Stimulated activated naive CD8-positive, alpha-beta T cell treated with anti-CD3 and anti-CD28 coated beads, Interleukin-15, Interleukin-2, amounts not matched to agents 100 ng/mL and 50 ng/mL, for 24 hours (primary cell): ENCODE data around the gene CACNA1E.

ENCODE experiments used
- H3K27ac Mint-ChIP-seq: one replicate; pipeline ENCODE4 v1.8.0; 2021; ENCODE audit warnings: mild to moderate bottlenecking, mixed read lengths
- H3K27me3 Mint-ChIP-seq: one replicate; pipeline ENCODE4 v1.8.0; 2021; ENCODE audit warnings: mixed read lengths
- H3K36me3 Mint-ChIP-seq: one replicate; pipeline ENCODE4 v1.8.0; 2021; ENCODE audit warnings: low read depth, mixed read lengths
- H3K4me1 Mint-ChIP-seq: one replicate; pipeline ENCODE4 v1.8.0; 2021; ENCODE audit warnings: low read depth, mixed read lengths
- H3K4me3 Mint-ChIP-seq: one replicate; pipeline ENCODE4 v1.8.0; 2021; ENCODE audit warnings: mild to moderate bottlenecking, mixed read lengths
- H3K9me3 Mint-ChIP-seq: one replicate; pipeline ENCODE4 v1.8.0; 2021; ENCODE audit warnings: mixed read lengths

Gene CACNA1E

DNA sequence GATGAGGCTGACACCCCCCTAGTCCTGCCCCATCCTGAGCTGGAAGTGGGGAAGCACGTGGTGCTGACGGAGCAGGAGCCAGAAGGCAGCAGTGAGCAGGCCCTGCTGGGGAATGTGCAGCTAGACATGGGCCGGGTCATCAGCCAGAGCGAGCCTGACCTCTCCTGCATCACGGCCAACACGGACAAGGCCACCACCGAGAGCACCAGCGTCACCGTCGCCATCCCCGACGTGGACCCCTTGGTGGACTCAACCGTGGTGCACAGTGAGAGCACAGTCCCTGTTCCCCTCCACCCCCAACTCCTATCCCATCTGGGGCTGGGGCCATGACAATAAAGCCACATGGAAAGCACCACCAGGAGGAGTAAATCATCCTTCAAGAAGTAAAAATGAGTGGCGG, 250.2 kb downstream of the CACNA1E start:
- Mint-ChIP-seq H3K27me3 (peaks cover 4% of the 10 kb centered on the region), H3K27ac (no peak overlapping the region), H3K9me3 (no peaks in the 10 kb centered on the region), H3K4me1 (no peaks in the 10 kb centered on the region), H3K36me3 (no peaks in the 10 kb centered on the region), H3K4me3 (no peak overlapping the region)

DNA sequence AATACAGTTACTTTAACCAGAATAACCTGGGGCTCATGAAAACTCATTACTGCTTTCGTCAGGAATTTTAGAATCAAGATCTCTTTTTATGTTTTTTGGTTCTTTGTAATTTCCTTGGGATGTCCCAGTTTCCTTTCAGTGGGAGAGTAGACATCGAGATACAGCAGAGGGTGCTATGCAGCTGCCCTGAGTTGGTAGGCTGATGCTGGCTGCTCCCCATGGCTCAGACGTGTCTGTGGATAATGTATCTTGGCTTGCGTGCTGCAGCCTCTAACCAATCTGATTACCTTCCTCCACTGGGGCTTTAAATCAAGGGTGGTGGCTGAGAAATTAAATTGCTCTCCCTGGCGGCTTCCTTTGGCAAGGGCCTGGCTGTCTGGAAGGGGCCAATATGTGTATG, 253.7 kb downstream of the CACNA1E start:
- Mint-ChIP-seq H3K27ac (no peak overlapping the region), H3K27me3 (peaks cover 4% of the 10 kb centered on the region), H3K9me3 (no peaks in the 10 kb centered on the region), H3K4me3 (no peak overlapping the region), H3K4me1 (no peaks in the 10 kb centered on the region), H3K36me3 (no peaks in the 10 kb centered on the region)

DNA sequence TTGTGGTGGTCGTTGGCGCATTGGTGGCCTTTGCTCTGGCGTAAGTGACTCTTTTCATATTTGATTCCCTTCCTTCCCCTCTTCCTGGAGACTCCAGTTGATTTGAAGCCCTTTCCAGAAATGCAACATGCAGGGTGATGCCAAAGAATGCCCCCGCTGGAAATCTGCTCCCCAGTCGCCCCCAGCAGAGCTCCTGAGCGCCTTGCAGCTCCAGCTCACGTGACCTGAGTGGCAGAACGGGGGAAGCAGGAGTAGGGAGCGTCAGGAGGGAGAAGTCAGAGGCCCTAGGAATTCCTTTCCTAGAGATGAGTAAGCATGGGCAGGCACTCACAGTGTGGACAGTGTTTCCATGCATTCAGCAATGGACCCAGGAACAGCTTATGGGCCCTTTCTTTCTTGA, 255.9 kb downstream of the CACNA1E start:
- H3K4me3 Mint-ChIP-seq = no peak overlapping the region
- H3K27ac Mint-ChIP-seq = no peak overlapping the region
- H3K9me3 Mint-ChIP-seq = no peaks in the 10 kb centered on the region
- H3K4me1 Mint-ChIP-seq = no peaks in the 10 kb centered on the region
- H3K36me3 Mint-ChIP-seq = no peaks in the 10 kb centered on the region
- peaks cover 4% of the 10 kb centered on the region for H3K27me3 Mint-ChIP-seq

DNA sequence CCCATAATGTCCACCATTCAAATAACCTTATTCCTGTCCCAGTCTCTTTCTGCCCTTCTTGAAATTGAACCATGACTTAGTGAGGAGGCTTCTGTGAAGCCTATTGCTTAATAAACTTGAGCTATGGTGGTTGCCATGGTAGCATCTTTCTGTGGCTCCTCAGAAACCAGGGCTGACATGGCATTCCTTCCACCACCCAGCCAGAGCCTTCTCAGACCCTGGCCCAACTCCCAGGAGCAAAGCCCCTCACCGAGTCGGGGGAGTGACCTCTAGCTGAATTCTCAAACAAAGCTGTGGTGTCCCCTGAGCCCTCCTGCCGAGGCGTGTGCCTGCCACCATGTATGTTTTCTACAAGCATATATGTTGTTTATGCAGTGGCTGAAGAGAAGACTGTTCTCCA, 259.1 kb downstream of the CACNA1E start:
- H3K4me1 Mint-ChIP-seq = no peaks in the 10 kb centered on the region
- no peaks in the 10 kb centered on the region for H3K36me3 Mint-ChIP-seq
- H3K9me3 Mint-ChIP-seq = no peaks in the 10 kb centered on the region
- no peak overlapping the region for H3K4me3 Mint-ChIP-seq
- no peaks in the 10 kb centered on the region for H3K27me3 Mint-ChIP-seq
- no peak overlapping the region for H3K27ac Mint-ChIP-seq

DNA sequence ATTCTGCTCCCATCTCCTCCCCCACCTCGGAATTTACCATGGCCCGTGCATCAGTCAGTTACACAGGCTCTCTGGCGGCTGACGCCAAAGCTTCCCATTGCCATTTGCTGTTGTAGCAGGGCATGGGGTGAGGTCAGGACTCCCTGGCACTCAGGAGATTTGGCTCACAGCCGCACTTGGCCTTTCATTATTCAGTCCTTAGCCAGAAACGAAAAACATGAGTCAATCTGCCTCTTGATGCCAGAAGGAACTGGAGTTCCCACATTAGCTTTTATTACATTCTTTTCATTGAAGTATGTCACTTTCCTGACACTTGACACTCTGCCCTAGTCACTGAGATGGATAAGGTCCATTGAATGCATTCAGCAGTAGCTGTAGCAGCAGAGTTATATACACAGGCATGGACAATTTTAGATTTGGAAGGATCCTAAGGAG, 260.6 kb downstream of the CACNA1E start:
- Mint-ChIP-seq H3K4me1 (no peaks in the 10 kb centered on the region), H3K4me3 (no peak overlapping the region), H3K27me3 (no peaks in the 10 kb centered on the region), H3K27ac (no peak overlapping the region), H3K9me3 (no peaks in the 10 kb centered on the region), H3K36me3 (no peaks in the 10 kb centered on the region)

DNA sequence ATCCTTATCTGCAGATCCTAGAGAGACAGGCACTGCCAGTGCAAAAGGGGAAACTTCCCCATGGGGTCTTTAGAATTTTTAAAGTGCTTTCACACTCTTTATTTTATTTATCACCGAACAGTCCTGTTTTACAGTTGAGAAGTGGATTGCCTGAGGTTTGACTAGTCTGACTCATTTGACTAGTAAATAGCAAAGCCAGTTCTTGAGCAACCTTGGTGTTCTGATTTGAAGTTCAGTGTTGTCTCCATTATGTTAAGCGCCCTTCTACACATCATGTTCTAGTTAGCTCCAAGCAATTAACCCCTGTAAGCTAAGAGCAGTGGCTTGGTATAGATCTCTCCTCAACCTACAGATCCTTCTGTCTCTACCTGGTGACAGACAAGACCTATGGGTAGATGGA, 262.9 kb downstream of the CACNA1E start:
- Mint-ChIP-seq H3K36me3 (no peaks in the 10 kb centered on the region), H3K9me3 (no peaks in the 10 kb centered on the region), H3K4me1 (no peaks in the 10 kb centered on the region), H3K27ac (no peak overlapping the region), H3K27me3 (no peaks in the 10 kb centered on the region), H3K4me3 (no peak overlapping the region)

DNA sequence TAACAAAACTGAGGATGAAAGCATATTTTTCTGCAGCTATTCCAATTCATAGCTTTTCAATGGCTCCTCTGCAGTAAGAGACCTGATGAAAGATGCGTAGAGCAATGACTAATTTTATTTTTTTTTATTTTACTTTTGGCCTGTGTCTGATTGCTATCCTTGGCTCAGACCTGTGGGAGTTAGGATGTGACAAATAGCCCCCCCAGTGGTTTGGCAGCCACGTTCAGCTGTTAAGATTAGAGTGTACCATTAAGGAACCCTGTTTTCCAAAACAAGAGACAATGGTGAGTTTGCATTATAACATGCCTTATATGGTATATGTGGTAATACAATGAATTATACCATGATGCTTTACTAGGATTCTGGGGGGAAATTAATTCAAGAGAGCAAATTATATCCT, 264.7 kb downstream of the CACNA1E start:
- H3K27me3 Mint-ChIP-seq = no peaks in the 10 kb centered on the region
- H3K4me1 Mint-ChIP-seq = no peaks in the 10 kb centered on the region
- no peaks in the 10 kb centered on the region for H3K36me3 Mint-ChIP-seq
- no peaks in the 10 kb centered on the region for H3K9me3 Mint-ChIP-seq
- no peak overlapping the region for H3K27ac Mint-ChIP-seq
- H3K4me3 Mint-ChIP-seq = no peak overlapping the region

DNA sequence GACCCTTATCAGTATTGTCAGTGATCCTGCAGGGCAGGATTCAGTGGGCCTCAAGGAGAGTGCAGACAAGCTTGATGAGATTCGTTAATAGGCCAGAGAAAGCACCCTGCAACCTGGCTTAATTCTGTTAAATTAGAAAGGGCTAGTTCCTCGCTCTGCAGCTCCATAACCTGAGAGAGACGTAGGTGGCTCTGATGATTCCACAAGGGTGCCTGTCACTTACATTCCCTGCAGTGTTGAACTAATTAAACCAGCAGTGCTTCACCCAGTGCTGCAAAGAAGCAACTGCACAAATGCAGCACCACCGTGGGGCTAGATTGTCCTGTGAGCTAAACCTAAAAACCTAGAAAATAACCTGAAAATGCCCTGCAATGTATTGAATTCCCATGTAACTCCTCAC, 270.8 kb downstream of the CACNA1E start:
- Mint-ChIP-seq H3K36me3 (no peaks in the 10 kb centered on the region), H3K4me1 (no peaks in the 10 kb centered on the region), H3K27me3 (peaks cover 8% of the 10 kb centered on the region), H3K4me3 (no peak overlapping the region), H3K9me3 (no peaks in the 10 kb centered on the region), H3K27ac (no peak overlapping the region)

DNA sequence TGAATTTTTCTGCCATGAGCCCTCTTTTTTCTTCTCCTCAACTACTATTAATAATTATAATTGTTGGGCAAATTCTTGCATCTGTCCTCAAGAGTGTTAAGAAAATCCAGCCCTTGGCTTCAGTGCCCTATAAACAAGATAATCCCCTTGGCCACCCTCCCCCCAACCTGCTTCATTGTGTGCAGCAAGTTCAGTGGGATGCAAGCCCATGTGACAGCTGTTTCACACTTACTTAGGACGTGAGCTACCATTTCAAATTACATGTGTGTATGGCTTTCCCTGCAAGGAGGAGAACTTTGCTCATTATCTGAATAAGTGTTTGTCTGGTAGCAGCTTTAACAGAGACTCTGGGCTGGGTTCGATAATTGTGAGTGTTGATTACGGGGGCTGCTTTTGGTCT, 276.2 kb downstream of the CACNA1E start:
- H3K4me3 Mint-ChIP-seq = no peak overlapping the region
- no peaks in the 10 kb centered on the region for H3K9me3 Mint-ChIP-seq
- H3K4me1 Mint-ChIP-seq = no peaks in the 10 kb centered on the region
- H3K27me3 Mint-ChIP-seq = peaks cover 9% of the 10 kb centered on the region
- H3K27ac Mint-ChIP-seq = no peak overlapping the region
- no peaks in the 10 kb centered on the region for H3K36me3 Mint-ChIP-seq

DNA sequence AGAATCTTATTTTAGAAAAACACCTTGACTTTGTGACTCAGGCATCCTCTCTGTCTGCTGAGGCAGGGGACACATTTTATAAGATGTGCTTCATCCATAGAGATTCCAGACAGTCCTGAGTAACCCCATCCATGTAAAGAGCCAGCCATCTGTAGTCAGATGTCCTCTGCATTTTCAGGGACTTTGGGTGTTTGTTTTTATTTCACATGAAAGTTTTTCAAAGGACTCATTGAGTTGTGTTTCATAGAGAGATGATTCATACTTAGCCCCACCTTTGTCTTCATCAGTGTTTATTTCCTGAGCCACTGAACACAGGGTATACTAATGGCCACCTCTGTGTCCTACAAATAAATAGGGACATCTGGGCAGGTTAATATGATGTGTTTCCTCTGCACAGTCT, 280.4 kb downstream of the CACNA1E start:
- no peak overlapping the region for H3K4me3 Mint-ChIP-seq
- H3K9me3 Mint-ChIP-seq = no peaks in the 10 kb centered on the region
- no peak overlapping the region for H3K27ac Mint-ChIP-seq
- H3K4me1 Mint-ChIP-seq = no peaks in the 10 kb centered on the region
- H3K36me3 Mint-ChIP-seq = no peaks in the 10 kb centered on the region
- H3K27me3 Mint-ChIP-seq = peaks cover 5% of the 10 kb centered on the region

DNA sequence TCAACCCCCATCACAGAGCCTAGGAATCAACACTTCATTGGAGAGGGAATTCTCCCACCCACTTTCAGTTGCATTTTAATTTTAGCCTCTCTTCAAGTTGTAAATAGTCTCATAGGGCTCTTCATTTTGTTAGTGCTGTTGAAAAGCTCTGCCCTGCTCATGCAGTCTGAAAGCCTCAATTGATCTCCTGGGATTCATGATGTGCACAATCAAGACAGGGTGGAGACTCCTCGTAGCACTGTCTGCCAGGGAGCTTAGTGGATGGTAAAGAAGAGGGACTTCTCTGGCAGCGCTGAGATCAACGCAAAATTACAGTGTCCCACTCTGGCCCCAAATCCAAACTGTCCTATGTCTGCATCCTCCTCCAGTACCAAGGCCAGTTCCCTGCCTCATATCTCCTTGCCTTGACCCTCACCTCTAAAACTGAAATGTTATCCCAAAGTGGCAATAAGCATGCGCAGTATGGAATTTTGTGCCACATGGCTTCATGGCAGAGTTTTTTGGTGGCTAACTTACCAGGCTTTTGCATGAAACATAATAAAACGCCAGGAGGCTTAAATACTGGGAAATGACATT, 282.2 kb downstream of the CACNA1E start:
- Mint-ChIP-seq H3K9me3 (no peaks in the 10 kb centered on the region), H3K4me3 (no peak overlapping the region), H3K36me3 (no peaks in the 10 kb centered on the region), H3K27ac (no peak overlapping the region), H3K4me1 (no peaks in the 10 kb centered on the region), H3K27me3 (no peaks in the 10 kb centered on the region)

DNA sequence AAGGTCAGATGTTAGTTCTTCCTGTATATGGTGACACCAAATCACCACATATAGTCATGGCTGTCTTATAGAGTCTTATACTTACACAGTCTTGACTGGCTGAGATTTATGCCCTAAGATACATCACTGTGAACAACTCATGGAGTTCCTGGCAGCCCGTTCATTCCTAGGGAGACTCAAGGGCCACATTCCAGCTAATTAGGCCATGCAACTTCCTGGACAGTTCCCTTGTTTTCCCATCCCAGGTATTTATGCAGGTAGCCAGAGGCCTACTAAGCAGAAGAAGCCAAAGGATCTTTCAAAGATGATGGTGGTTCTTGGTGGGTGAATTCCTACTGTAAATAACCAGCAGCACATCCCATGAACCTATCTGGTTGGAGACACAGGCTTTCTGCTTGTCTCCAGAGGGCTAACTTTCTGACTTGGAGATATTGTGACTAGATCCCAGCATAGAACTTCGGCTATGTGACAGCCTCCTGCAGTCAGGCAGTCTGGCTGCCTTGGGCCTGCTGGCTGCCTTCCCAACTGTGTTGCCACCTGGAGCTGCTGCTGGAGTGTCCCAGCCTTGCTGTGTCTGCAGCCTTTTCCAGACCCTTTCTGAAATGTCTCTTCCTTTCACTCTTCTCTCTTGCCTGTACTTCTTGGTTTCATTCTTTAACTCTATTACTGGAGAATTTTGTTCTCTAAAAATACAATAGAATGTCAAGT, 283.8 kb downstream of the CACNA1E start:
- no peaks in the 10 kb centered on the region for H3K9me3 Mint-ChIP-seq

DNA sequence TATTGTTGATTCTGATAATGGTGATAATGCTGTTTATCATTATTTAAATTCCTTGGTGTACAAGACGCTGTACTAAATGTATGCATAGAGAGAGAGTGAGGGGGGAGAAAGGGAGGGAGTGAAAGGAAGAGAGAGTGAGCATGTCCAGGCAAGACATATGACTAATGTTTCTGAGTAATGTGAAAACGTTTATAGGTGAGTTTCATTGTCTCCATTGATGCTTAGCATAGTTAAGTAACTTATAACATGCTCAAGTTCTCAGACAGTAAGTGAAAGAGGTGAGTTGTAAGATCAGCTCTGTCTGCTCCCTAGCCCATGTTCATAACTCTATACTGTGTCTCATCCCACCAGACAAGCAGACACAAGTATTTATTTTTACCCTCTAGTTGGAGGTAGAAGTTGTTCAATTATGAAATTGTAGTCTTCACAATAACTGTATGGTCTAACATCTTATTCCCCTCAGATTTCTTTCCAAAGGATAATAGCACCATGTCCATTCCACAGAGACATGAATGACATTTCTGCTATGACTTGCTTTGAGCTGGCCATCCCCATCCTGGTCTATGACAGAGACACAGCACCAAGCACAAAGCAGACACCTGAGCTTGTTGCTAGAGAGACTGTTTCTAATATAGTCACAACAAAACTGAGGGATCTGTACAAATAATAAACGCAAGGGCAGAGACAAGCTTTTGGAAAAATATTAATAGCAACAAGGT, 285.1 kb downstream of the CACNA1E start:
- H3K36me3 Mint-ChIP-seq = no peaks in the 10 kb centered on the region
- no peaks in the 10 kb centered on the region for H3K9me3 Mint-ChIP-seq
- no peak overlapping the region for H3K27ac Mint-ChIP-seq

More for the DNA sequence above, 283.8 kb downstream of the CACNA1E start:
- Mint-ChIP-seq H3K4me1 (no peaks in the 10 kb centered on the region), H3K27me3 (no peaks in the 10 kb centered on the region), H3K27ac (no peak overlapping the region), H3K36me3 (no peaks in the 10 kb centered on the region), H3K4me3 (no peak overlapping the region)

DNA sequence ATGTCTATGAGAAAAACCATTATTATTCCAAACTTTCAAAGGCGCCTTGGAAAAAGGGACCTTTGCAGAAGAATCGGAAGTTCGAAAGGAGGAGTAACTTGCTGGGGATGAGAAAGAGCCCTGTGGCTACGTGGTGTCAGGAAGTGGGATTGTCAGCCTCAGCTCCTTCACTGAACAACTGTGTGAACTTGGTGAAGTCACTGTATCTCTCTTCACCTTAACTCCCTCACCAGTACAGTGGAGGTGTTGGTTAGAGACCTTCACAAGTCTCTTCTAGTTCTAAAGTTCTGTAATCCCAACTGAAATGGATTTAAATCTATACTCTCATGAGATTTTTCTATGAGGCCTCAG, 285.6 kb downstream of the CACNA1E start:
- H3K4me1 Mint-ChIP-seq = no peaks in the 10 kb centered on the region
- H3K36me3 Mint-ChIP-seq = no peaks in the 10 kb centered on the region
- H3K9me3 Mint-ChIP-seq = no peaks in the 10 kb centered on the region
- H3K27ac Mint-ChIP-seq = no peak overlapping the region
- H3K27me3 Mint-ChIP-seq = peaks cover 3% of the 10 kb centered on the region
- H3K4me3 Mint-ChIP-seq = no peak overlapping the region

More for the DNA sequence above, 285.1 kb downstream of the CACNA1E start:
- Mint-ChIP-seq H3K27me3 (peaks cover 3% of the 10 kb centered on the region), H3K4me3 (no peak overlapping the region), H3K4me1 (no peaks in the 10 kb centered on the region)

DNA sequence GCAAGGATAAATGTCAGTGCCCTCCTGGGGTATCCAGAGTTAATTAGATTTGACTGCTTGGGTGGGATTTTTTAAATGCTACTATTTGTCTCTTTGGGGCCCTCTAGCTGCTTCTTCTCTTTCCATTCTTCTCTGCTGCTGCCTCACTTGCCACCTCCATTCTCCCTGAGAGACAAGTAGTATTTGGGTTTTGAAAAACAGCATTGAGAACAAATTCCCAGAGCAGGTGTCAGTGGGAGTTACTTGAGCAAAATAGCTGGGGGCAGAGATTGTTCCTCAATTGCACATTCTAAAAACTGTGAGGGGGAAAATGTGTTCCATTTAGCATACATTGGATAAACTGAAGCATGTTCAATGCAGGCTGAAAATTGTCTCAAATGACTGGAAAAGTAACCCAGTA, 286.5 kb downstream of the CACNA1E start:
- H3K9me3 Mint-ChIP-seq = no peaks in the 10 kb centered on the region
- no peaks in the 10 kb centered on the region for H3K4me1 Mint-ChIP-seq
- H3K4me3 Mint-ChIP-seq = no peak overlapping the region
- peaks cover 3% of the 10 kb centered on the region for H3K27me3 Mint-ChIP-seq
- H3K36me3 Mint-ChIP-seq = no peaks in the 10 kb centered on the region
- H3K27ac Mint-ChIP-seq = no peak overlapping the region
